Measurements from ENCODE around the gene ODAD4.

DNA sequence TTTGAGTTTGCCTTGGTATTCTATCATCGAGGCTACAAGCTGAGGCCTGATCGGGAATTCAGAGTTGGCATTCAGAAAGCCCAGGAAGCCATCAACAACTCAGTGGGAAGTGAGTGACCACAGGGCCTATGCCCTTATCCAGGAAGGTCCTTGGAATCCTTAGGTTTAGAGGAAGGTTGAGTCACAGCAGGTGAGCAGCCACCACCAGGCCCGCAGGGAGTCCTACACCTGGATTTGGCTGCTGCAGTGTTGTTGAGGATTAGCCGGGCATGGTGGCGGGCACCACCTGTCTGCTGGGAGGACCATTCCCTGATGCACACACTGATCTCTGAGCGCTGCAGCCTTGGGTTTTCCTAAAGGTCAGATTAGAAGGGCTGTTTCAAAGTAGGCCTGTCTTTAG, 5.2 kb downstream of the ODAD4 start:
- TF ChIP-seq, protein P1, sequence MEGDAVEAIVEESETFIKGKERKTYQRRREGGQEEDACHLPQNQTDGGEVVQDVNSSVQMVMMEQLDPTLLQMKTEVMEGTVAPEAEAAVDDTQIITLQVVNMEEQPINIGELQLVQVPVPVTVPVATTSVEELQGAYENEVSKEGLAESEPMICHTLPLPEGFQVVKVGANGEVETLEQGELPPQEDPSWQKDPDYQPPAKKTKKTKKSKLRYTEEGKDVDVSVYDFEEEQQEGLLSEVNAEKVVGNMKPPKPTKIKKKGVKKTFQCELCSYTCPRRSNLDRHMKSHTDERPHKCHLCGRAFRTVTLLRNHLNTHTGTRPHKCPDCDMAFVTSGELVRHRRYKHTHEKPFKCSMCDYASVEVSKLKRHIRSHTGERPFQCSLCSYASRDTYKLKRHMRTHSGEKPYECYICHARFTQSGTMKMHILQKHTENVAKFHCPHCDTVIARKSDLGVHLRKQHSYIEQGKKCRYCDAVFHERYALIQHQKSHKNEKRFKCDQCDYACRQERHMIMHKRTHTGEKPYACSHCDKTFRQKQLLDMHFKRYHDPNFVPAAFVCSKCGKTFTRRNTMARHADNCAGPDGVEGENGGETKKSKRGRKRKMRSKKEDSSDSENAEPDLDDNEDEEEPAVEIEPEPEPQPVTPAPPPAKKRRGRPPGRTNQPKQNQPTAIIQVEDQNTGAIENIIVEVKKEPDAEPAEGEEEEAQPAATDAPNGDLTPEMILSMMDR (IDR thresholded peaks at IDR 0.05): no peak
- TF ChIP-seq POLR2A (IDR thresholded peaks at IDR 0.05): no peak
